Measurements from ENCODE around the gene SDC1. TPM values are rescaled to one million over a fixed set of nuclear protein-coding genes. Genes with fewer than 3 reads are reported as not detected.
"Not testable (repeated sequence)": the region's sequence is repeated elsewhere in the genome, so short reads cannot be mapped to it uniquely, and the experiment has no call there.

The SDC1 gene
- total RNA-seq, 1 experiment from 2014 or later, result 117 TPM

DNA sequence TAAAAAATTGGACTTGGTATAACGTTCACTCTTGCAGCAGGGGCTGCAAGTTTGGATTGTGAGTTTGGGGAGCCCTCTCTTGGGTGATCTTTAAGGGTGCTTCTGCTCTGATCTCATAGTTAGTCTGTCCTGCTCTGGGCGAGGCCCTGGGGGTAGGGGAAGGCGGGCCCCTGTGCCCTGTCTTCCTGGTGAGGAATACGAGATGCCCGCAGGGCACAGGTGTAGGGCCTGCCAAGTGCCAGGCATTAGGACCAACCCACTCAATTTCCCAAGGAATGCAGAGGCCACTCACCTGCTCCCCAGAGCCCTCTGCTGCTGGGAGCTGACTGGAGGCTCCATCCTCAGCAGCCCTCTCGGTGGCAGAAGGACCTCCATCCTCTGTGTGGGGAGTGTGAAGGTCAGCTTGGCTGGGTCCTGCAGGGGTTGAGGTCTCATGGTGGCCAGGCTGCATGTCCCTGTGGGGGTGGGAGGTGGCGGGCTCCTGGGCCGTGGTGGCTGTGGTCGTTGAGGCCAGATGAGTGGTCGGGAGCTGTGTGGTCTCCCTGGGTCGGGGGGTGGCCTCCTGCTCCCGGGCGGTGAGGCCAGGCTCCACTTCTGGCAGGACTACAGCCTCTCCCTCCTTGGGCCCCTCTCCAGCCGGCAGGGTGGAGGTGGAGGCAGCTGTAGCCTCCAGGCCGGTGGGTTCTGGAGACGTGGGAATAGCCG lies 21.3 kb downstream of the SDC1 start:
- no peak overlapping the region for H3K4me3 ChIP-seq
- no peak for DNase-seq (ENCODE audit: low read depth in 1 of 2, low spot score in 2 of 2)
- no peaks in the 10 kb centered on the region for H3K27me3 ChIP-seq (replicated peaks)
- peaks cover 32% of the 10 kb centered on the region for H3K36me3 ChIP-seq
- no peaks in the 10 kb centered on the region for H3K9me3 ChIP-seq (replicated peaks)
- no peak overlapping the region for H3K27ac ChIP-seq
- H3K4me1 ChIP-seq (replicated peaks), result peaks cover 9% of the 10 kb centered on the region

DNA sequence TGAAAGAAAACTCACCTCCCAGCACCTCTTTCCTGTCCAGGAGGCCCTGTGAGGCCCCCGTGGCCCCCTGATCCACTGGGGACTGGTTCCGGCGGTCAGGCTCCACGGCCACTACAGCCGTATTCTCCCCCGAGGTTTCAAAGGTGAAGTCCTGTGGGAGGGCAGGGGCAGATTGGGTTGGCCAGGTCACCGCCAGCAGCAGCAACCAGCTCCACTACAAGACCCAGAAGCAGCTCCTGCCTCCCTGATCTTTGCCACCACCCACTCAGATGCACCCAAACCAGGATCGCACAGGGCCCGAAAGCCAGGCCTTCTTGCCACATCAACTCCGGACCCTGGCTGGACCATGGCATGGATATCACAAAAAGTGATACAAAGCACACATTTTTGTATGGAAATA lies 21.9 kb downstream of the SDC1 start:
- Histone ChIP-seq H3K27me3 (replicated peaks) (no peaks in the 10 kb centered on the region), H3K27ac (no peak overlapping the region), H3K36me3 (peaks cover 30% of the 10 kb centered on the region), H3K4me3 (no peak overlapping the region), H3K9me3 (replicated peaks) (no peaks in the 10 kb centered on the region), H3K4me1 (replicated peaks) (peaks cover 3% of the 10 kb centered on the region)
- DNase-seq (ENCODE audit: low read depth in 1 of 2, low spot score in 2 of 2), result no peak

DNA sequence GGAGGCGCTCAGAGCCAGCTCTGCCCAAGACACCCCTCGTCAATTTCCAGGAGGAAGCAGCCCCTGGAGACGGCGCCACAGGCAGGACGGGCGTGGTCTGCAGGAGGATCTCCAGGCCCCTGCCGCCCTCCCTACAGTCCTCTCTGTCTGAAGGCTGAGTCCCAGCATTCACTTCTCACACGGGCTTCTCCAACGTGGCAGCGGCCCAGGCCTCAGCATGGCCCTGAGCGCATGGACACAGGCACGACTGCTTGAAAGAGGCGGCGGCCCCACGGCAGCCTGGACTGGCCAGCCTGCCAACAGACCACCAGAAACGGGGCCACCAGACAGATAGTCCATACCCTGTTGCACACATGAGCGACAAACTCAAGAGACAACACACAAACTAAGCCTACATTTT lies 23.3 kb downstream of the SDC1 start:
- H3K27ac ChIP-seq, result no peak overlapping the region
- H3K4me1 ChIP-seq (replicated peaks), result no peaks in the 10 kb centered on the region
- no peaks in the 10 kb centered on the region for H3K27me3 ChIP-seq (replicated peaks)
- no peak overlapping the region for H3K4me3 ChIP-seq
- DNase-seq (ENCODE audit: low read depth in 1 of 2, low spot score in 2 of 2), result no peak
- no peaks in the 10 kb centered on the region for H3K9me3 ChIP-seq (replicated peaks)
- H3K36me3 ChIP-seq, result peaks cover 30% of the 10 kb centered on the region

DNA sequence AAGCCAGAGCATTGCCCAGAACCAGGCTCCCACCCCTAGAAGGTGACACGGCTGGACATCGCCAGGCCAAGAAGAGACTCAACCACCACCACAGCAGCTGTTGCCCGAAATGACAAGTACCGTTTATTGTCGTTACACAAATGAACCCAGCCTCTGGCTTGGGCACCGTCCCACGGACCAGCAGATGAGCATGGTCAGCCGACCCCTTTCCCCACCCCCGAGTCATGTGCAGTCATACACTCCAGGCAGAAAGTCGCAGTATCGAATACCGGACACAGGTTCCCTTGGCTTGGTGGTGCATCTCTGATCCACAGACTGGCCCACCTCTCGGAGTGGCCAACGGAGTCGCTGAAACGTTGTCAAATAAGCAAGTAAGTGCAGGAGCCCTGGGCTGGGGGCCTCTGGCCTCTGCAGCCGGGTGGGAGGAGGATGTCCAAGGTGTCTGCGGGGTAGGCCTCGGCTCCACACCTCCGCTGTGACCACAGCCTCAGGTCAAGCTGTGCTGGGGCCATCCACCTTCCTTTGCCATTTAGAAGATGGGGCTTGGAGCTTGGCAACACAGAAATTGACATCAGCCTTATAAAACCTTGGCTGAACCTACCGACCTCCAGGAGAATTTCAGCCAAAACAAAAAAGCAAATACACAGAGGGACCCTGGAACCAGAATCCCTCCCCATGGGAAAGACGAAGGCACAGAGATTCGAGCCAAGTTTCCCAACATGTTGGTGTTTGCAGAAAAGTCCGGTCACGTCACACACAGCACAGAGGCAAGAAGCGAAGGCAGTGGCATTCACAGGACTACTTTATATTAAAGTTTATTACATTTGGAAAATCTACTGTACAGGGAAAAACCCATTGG lies 24.0 kb downstream of the SDC1 start:
- Histone ChIP-seq H3K4me3 (no peak overlapping the region), H3K36me3 (peaks cover 30% of the 10 kb centered on the region), H3K27me3 (replicated peaks) (no peaks in the 10 kb centered on the region), H3K9me3 (replicated peaks) (no peaks in the 10 kb centered on the region), H3K27ac (no peak overlapping the region), H3K4me1 (replicated peaks) (no peaks in the 10 kb centered on the region)
- no peak for DNase-seq (ENCODE audit: low read depth in 1 of 2, low spot score in 2 of 2)

DNA sequence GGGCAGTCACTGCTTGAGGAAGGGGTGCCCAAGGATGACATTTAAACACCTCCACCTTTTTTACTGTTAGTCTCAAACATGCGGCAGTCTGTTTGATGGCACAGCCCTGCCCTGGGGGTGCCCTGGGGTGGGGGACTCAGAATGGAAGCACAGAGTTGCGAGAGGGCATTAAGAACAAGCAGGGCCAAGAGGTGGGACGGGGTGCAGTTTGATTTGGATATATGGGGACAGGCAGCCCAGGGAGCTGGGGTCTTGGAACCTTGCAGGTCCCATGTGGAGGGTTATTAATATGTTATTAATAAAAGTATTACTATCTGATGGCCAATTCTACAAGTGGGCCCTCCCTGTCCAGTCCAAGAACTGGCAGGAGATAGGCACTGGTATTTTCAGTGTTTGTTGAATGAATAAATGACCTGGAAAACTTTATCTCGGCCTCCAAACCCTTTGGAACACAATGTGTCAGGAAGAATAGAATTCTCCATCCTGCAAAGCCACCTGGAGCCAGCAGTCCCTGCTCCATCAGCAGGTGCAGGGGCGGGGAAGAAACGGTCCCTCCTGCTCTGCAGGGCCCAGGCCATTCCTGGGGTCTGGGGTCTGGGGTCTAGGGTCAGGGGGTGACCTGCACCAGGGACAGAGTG lies 25.2 kb downstream of the SDC1 start:
- no peaks in the 10 kb centered on the region for H3K9me3 ChIP-seq (replicated peaks)
- no peak overlapping the region for H3K27ac ChIP-seq
- no peak for DNase-seq (ENCODE audit: low read depth in 1 of 2, low spot score in 2 of 2)
- no peak overlapping the region for H3K4me3 ChIP-seq
- H3K36me3 ChIP-seq, result peaks cover 24% of the 10 kb centered on the region
- H3K4me1 ChIP-seq (replicated peaks), result no peaks in the 10 kb centered on the region
- no peaks in the 10 kb centered on the region for H3K27me3 ChIP-seq (replicated peaks)

DNA sequence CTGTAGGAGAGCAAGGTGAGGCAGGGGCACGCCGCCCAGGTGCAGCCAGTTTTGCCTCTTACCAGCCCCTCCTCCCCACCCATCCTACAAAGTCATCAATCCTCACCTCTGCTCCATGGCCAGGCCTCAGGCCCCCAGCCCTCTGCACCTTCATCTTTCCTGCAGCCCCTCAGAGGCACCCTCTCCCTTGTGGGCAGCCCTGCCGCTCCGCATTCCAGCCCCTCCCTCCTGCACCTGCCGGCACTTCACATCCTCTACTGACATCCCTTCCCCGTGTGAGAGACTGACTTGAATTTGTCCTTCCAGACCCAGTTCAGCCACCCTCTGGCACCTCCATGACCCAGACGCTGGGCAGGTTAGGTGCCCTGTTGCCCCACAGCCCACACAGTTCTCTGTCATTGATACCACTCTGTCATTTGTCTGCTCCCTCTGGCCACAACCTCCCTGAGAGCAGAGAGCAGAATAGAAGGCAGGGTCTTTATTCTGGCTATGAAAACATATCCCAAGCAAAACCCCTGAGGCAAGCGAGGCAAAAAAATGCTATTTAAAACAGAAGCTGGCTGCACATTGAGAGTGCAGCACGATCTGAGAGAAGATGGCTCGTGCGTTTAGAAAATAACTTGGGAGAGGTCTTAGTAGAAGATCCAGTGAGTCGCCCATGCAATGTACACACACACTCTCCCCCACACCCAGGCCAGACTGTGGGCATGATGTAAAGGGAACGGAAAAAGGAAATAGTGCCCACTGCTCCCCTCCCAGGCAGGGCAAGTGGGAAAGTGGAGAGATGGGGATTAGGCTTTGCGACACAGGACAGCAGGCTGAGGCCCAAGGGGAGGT lies 25.9 kb downstream of the SDC1 start:
- DNase-seq (ENCODE audit: low read depth in 1 of 2, low spot score in 2 of 2), result no peak
- Histone ChIP-seq H3K36me3 (peaks cover 19% of the 10 kb centered on the region), H3K4me1 (replicated peaks) (no peaks in the 10 kb centered on the region), H3K4me3 (no peak overlapping the region), H3K27me3 (replicated peaks) (no peaks in the 10 kb centered on the region), H3K9me3 (replicated peaks) (no peaks in the 10 kb centered on the region), H3K27ac (no peak overlapping the region)

DNA sequence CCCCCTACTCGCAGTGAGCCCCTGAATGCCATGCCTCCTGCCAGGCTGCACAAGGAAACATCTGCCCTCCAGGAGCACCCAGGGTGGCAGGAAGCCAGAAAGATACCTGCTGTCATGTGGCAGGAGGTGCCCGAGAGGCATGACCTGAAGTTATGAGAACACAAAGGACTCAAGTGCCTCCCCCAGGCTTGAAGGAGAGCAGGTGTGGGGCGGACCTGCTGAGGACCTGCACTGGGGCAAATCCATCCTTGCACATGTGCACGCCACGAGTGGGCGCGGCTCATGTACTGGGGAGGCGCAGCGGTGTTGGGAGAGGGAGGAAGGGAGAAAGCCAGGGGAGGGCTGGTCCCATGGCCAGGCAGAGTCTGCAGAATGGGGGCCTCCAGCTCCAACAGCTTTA lies 26.9 kb downstream of the SDC1 start:
- Histone ChIP-seq H3K4me1 (replicated peaks) (no peaks in the 10 kb centered on the region), H3K9me3 (replicated peaks) (no peaks in the 10 kb centered on the region)
- no peak for DNase-seq (ENCODE audit: low read depth in 1 of 2, low spot score in 2 of 2)

DNA sequence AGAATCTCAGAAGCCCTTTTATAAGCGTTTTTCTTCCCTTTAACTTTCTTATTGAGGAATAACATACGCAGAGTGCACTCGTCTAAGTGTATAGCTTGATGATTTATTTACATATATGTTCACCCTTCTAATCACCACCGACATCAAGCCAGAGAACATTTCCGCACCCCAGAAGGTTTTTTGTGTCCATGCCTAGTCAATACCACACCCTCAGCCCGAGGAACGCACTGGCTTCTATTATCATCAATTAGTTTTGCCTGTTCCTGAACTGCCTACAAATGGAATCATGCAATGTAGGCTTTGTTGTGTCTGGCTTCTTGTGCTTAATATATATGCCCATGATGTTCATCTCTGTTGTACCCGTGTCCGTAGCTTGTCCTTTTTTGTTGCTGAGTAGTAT lies 27.7 kb downstream of the SDC1 start:
- Histone ChIP-seq H3K4me1 (replicated peaks) (no peaks in the 10 kb centered on the region), H3K27ac (no peak overlapping the region), H3K4me3 (no peak overlapping the region), H3K27me3 (replicated peaks) (no peaks in the 10 kb centered on the region), H3K9me3 (replicated peaks) (no peaks in the 10 kb centered on the region), H3K36me3 (peaks cover 1% of the 10 kb centered on the region)
- no peak for DNase-seq (ENCODE audit: low read depth in 1 of 2, low spot score in 2 of 2)

More for the DNA sequence above, 26.9 kb downstream of the SDC1 start:
- Histone ChIP-seq H3K36me3 (peaks cover 9% of the 10 kb centered on the region), H3K4me3 (no peak overlapping the region), H3K27ac (no peak overlapping the region), H3K27me3 (replicated peaks) (no peaks in the 10 kb centered on the region)

DNA sequence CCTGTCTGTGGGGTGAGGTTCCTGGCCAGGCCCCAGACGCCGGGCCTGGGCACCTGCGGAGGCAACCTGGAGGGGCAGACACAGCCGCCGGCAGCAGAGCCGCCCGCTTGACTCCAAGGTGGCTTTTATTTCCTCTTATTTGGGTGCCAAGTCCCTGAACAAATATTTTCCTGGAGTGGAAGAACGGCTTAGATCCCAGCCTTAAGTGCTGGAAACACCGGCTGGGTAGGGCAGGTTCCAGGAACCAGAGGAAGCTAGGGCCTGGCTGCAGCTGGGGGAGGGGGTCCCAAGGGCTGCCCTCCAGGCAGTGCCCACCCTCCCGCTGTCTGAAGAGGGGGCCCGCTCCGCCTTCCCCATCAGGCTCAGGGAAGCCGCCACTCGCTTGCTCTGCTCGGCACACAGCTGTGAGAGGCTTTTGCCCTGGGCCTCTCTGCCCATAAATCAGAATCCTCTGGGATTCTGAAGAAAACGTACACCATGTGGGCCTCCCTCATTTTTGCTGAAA lies 28.2 kb downstream of the SDC1 start:
- H3K4me3 ChIP-seq, result no peak overlapping the region
- H3K4me1 ChIP-seq (replicated peaks), result no peaks in the 10 kb centered on the region
- H3K36me3 ChIP-seq, result no peaks in the 10 kb centered on the region
- H3K9me3 ChIP-seq (replicated peaks), result no peaks in the 10 kb centered on the region
- no peak overlapping the region for H3K27ac ChIP-seq
- DNase-seq (ENCODE audit: low read depth in 1 of 2, low spot score in 2 of 2), result no peak
- H3K27me3 ChIP-seq (replicated peaks), result no peaks in the 10 kb centered on the region

DNA sequence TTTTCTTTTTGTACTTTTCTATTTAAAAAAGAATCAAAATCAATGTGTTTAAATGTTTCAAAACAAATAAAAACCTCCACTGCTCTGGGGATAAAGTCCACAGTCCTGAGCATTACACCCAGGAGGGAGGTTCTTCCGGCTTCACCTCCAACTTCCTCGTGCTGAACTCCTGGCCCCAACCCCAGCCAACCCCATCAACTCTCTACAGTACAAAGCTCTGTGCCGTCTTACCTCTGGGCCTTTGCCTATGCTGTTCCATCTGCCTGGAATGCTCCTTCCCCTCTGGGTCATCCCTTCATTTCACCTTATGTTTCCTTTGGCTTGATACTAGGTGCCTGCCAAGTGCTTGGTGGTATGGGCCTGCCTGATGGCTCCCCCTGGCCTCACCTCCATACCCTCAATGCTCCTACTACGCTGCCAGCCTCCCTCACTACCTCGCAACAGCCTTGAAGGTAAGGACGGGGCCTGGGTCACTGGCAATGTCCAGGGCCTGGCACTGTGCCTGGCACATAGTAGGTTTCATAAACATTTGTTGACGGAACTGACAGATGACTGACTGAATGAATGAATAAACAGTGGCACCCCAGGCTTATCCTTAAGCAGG lies 28.8 kb downstream of the SDC1 start:
- no peak overlapping the region for H3K4me3 ChIP-seq
- no peaks in the 10 kb centered on the region for H3K9me3 ChIP-seq (replicated peaks)
- DNase-seq (ENCODE audit: low read depth in 1 of 2, low spot score in 2 of 2), result no peak
- H3K27me3 ChIP-seq (replicated peaks), result no peaks in the 10 kb centered on the region
- H3K4me1 ChIP-seq (replicated peaks), result no peaks in the 10 kb centered on the region
- H3K36me3 ChIP-seq, result no peaks in the 10 kb centered on the region
- H3K27ac ChIP-seq, result no peak overlapping the region

DNA sequence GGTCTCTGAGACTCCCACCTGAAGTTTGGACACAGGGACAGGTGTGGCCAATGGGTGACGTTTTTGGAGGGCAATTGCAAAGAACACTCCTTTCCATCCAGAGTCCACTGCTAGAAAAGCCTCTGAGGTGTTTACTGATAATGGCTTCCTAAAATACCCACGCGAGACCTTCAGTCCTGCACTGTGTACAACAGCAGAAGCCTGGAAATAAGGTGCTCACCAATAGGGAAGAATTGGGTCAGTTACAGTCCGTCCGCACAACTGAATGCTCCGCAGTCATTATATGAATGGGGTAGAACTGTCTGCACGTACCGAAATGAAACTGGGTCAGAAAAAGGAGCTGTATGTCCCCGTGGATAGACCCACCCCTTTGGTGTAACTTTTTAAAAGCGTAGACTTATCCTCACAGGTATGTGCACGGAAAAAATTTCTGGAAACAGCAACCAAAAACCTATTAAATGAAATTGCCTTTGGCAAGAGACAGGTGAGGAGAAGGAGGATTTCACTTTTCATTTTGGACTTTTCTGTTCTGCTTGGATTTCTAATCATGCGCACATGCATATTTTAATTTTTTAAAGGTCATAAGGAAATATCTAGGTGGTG lies 29.4 kb downstream of the SDC1 start:
- Histone ChIP-seq H3K27ac (no peak overlapping the region), H3K4me1 (replicated peaks) (no peaks in the 10 kb centered on the region), H3K36me3 (no peaks in the 10 kb centered on the region), H3K27me3 (replicated peaks) (no peaks in the 10 kb centered on the region), H3K4me3 (no peak overlapping the region), H3K9me3 (replicated peaks) (no peaks in the 10 kb centered on the region)
- DNase-seq (ENCODE audit: low read depth in 1 of 2, low spot score in 2 of 2), result no peak

DNA sequence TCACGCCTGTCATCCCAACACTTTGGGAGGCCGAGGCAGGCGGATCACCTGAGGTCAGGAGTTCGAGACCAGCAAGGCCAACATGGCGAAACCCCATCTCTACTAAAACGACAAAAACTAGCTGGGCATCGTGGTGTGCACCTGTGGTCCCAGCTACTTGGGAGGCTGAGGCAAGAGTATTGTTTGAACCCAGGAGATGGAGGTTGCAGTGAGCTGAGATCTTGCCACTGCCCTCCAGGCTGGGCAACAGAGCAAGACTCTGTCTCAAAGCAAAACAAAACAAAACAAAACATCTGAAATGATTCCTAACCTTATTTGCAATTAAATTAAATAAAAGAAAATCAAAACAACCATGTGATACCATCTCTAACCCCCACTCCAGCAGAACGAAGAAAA lies 29.9 kb downstream of the SDC1 start:
- not testable (repeated sequence) for H3K4me1 ChIP-seq (replicated peaks); H3K36me3 ChIP-seq; H3K9me3 ChIP-seq (replicated peaks); H3K27ac ChIP-seq; DNase-seq (ENCODE audit: low read depth in 1 of 2, low spot score in 2 of 2); H3K4me3 ChIP-seq; H3K27me3 ChIP-seq (replicated peaks)
